ENCODE data around the gene EP400.
"Not testable (repeated sequence)": the region's sequence is repeated elsewhere in the genome, so short reads cannot be mapped to it uniquely, and the experiment has no call there.

EP400 gene

GRCh38 chr12:132084621-132085290, 135.0 kb downstream of the EP400 start:
- peaks cover 34% of the 10 kb centered on the region for H3K4me1 Mint-ChIP-seq
- peak; percentile 61 for ATAC-seq
- H3K36me3 Mint-ChIP-seq: peaks cover 7% of the 10 kb centered on the region
- H3K9me3 Mint-ChIP-seq: no peaks in the 10 kb centered on the region
- no peaks in the 10 kb centered on the region for H3K27me3 Mint-ChIP-seq
- peak overlapping the region; percentile 93 for H3K27ac Mint-ChIP-seq
- H3K4me3 Mint-ChIP-seq: peak overlapping the region; percentile 92

DNA sequence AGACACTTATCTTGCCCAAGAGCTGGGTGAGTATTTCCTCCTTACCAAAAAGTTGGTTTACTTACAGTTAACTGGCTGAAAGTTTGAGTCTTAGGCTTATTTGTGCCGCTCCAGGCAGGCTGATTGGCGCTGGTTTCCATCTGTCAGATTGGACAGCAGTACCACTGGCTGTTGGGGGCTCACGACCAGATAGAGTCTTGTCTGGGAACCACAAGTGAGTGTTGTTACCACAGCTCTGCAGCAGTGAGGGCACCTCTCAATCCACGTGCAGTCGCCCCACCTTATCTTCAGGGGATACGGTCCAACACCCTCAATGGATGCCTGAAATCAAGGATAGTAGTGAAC, 135.5 kb downstream of the EP400 start:
- Mint-ChIP-seq H3K9me3 (no peaks in the 10 kb centered on the region), H3K4me3 (peak overlapping the region; percentile 92), H3K36me3 (peaks cover 11% of the 10 kb centered on the region), H3K27ac (peak overlapping the region; percentile 93), H3K4me1 (peaks cover 39% of the 10 kb centered on the region), H3K27me3 (no peaks in the 10 kb centered on the region)
- ATAC-seq: no peak

- peaks cover 27% of the 10 kb centered on the region for H3K4me1 Mint-ChIP-seq
- ATAC-seq: no peak
- H3K27me3 Mint-ChIP-seq: no peaks in the 10 kb centered on the region
- H3K36me3 Mint-ChIP-seq: peaks cover 12% of the 10 kb centered on the region
- no peaks in the 10 kb centered on the region for H3K9me3 Mint-ChIP-seq
- no peak overlapping the region for H3K27ac Mint-ChIP-seq
- H3K4me3 Mint-ChIP-seq: no peak overlapping the region
Measured at GRCh38 chr12:132089407-132089910, 139.7 kb downstream of the EP400 start.

- peaks cover 7% of the 10 kb centered on the region for H3K9me3 Mint-ChIP-seq
- H3K27me3 Mint-ChIP-seq: no peaks in the 10 kb centered on the region
- peak; percentile 27 for ATAC-seq
- H3K4me3 Mint-ChIP-seq: no peak overlapping the region
- peak overlapping the region; percentile 0 for H3K27ac Mint-ChIP-seq
- peaks cover 21% of the 10 kb centered on the region for H3K4me1 Mint-ChIP-seq
- peaks cover 42% of the 10 kb centered on the region for H3K36me3 Mint-ChIP-seq
Measured at GRCh38 chr12:132094269-132094891, 144.6 kb downstream of the EP400 start.

DNA sequence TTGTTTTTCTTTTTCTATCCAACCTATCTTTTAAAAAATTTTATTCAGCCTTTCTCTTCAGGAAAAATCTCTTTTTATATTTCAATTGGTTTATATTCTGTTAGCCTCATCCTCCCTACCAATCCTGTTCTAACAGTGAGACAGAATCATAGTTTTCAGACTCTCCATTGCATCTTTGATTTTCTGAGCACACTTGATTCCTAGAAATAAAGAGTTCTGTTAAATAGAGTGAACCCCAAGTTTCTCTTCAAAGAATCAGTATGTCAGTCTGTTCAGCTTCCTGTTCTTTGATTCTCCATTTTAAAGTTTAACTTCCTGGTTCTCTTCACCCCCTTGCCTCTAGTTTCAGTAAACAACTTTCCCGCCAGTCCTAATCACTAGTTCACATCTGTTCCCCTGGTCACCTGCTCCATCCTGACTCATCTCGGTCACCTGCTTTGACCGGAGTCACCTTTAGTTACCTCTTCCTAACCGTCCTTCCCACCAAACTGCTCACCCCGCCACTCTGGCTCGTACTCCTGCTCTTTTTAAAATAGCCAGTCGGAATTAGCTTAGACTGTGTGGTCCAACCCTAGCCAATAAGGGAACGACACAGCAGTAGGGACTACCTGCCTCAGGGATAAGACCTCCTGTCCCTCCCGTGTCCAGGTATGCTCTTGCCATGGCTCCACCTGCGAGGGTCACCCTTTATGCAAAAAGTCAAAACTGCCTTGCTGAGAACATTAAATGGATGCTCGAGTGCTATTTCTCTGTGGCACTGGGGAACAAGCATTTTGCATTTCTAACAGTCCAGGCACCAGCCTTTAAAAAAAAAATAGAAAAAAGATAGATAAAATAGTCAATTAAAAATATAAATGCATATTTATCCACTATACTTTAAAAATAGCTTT, 146.0 kb downstream of the EP400 start:
- Mint-ChIP-seq H3K27ac (peak overlapping the region; percentile 0), H3K27me3 (no peaks in the 10 kb centered on the region), H3K4me1 (peaks cover 11% of the 10 kb centered on the region), H3K36me3 (peaks cover 38% of the 10 kb centered on the region), H3K4me3 (no peak overlapping the region), H3K9me3 (peaks cover 7% of the 10 kb centered on the region)
- no peak for ATAC-seq

- H3K27ac Mint-ChIP-seq: no peak overlapping the region
Measured at GRCh38 chr12:132099739-132100138, 150.0 kb downstream of the EP400 start.

DNA sequence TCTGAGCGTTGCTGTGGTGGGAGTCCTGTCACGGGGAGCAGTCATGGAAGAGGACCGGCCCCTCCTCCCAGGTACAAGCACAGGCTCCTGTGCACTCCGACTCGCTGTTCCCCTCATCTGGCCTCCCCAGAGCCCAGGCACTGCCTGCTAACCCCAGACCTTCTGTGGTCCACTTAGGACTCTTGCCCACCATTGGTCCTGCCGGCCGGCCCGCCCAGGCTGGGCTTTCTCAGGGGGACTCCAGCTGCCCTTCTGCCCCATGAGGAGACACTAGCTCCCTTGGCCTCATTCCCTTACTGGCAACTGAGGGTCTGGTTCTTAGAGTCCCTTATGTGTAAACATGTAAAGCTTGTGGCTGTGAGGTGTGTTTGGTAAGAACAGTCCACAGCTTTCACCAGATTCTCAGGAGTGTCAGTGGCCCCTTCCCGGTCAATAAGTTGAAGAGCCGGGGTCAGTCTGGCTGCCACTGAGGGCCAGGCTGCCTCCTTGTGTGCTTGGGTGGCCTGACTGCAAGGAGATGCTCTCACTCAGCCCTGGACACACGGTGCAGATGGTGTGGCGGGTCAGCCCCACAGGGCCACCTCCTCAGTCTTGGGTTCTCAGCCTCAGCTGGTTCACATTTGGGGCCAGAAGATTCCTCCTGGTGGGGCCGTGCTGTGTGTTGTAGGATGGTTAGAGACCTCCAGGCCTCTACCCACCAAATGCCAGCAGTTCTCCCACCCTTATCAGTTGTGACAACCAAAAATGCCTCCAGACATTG, 150.7 kb downstream of the EP400 start:
- Mint-ChIP-seq H3K27ac (no peak overlapping the region), H3K27me3 (no peaks in the 10 kb centered on the region), H3K4me1 (peaks cover 6% of the 10 kb centered on the region), H3K9me3 (peaks cover 7% of the 10 kb centered on the region), H3K36me3 (peaks cover 41% of the 10 kb centered on the region), H3K4me3 (no peak overlapping the region)
- no peak for ATAC-seq

More at GRCh38 chr12:132099739-132100138, 150.0 kb downstream of the EP400 start:
- ATAC-seq: no peak
- no peaks in the 10 kb centered on the region for H3K27me3 Mint-ChIP-seq
- H3K9me3 Mint-ChIP-seq: peaks cover 7% of the 10 kb centered on the region
- no peak overlapping the region for H3K4me3 Mint-ChIP-seq
- H3K4me1 Mint-ChIP-seq: peaks cover 10% of the 10 kb centered on the region
- peaks cover 39% of the 10 kb centered on the region for H3K36me3 Mint-ChIP-seq

GRCh38 chr12:132102297-132102696, 152.6 kb downstream of the EP400 start:
- Mint-ChIP-seq H3K36me3 (peaks cover 23% of the 10 kb centered on the region), H3K27me3 (no peaks in the 10 kb centered on the region), H3K4me1 (no peaks in the 10 kb centered on the region), H3K9me3 (no peaks in the 10 kb centered on the region), H3K27ac (no peak overlapping the region), H3K4me3 (no peak overlapping the region)
- ATAC-seq: no peak

DNA sequence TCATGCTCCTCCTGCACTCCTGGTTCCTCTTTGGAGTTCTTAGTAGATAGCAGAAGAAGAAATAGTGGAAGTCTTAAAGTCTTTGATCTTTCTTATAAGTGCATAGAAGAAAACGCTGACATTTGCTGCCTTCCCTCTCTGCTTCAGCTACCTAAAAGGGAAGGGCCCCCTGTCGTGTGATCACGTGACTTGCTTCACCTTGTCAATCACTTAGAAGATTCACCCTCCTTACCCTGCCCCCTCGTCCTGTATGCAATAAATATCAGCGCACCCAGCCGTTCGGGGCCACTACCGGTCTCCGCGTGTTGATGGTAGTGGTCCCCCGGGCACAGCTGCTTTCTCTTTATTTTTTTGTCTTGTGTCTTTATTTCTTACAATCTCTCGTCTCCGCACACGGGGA, 153.3 kb downstream of the EP400 start:
- H3K27me3 Mint-ChIP-seq, H3K27ac Mint-ChIP-seq, H3K9me3 Mint-ChIP-seq, ATAC-seq, H3K4me3 Mint-ChIP-seq, H3K4me1 Mint-ChIP-seq: not testable (repeated sequence)
- peaks cover 17% of the 10 kb centered on the region for H3K36me3 Mint-ChIP-seq

DNA sequence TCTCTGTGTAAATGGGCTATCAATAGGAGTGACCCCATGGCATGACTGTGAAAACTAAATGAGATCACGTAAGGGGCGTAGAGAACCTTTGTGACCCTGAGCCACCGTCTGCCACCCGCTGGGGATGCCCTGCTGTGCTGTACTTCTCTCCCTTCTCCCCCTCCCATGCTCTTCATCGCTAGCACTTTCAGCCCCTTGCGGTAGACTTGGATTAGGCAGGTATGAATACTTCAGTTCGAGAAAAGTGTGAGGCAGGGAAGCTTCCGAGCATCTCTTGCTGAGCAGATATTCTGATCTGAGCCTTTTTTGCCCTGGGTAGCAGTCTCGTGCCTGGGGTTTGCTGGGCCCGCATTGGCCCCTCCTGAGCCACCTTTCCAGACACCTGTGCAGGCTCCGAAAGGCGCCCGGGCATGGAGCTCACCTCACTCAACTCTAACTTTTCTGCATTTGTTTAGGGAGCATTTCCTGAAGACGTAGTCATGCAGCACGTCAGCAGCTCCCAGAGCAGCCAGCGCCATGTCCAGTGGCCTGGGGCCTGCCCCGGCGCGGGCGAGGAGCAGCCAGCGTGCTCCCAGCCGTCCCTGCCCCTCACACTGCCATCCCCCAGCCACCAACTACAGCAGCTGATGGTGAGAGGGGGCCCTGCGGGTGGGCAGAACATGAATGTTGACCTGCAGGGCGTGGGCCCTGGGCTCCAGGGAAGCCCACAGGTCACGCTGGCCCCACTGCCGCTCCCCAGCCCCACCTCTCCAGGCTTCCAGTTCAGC, 154.0 kb downstream of the EP400 start:
- no peak overlapping the region for H3K4me3 Mint-ChIP-seq
- no peaks in the 10 kb centered on the region for H3K4me1 Mint-ChIP-seq

GRCh38 chr12:132105467-132105866, 155.7 kb downstream of the EP400 start:
- no peaks in the 10 kb centered on the region for H3K9me3 Mint-ChIP-seq
- no peak overlapping the region for H3K27ac Mint-ChIP-seq
- peaks cover 22% of the 10 kb centered on the region for H3K36me3 Mint-ChIP-seq
- no peaks in the 10 kb centered on the region for H3K4me1 Mint-ChIP-seq
- no peak for ATAC-seq
- no peak overlapping the region for H3K4me3 Mint-ChIP-seq
- no peaks in the 10 kb centered on the region for H3K27me3 Mint-ChIP-seq

More for the DNA sequence above, 154.0 kb downstream of the EP400 start:
- H3K27ac Mint-ChIP-seq: no peak overlapping the region
- H3K9me3 Mint-ChIP-seq: no peaks in the 10 kb centered on the region
- H3K36me3 Mint-ChIP-seq: peaks cover 16% of the 10 kb centered on the region
- no peaks in the 10 kb centered on the region for H3K27me3 Mint-ChIP-seq
- ATAC-seq: no peak

DNA sequence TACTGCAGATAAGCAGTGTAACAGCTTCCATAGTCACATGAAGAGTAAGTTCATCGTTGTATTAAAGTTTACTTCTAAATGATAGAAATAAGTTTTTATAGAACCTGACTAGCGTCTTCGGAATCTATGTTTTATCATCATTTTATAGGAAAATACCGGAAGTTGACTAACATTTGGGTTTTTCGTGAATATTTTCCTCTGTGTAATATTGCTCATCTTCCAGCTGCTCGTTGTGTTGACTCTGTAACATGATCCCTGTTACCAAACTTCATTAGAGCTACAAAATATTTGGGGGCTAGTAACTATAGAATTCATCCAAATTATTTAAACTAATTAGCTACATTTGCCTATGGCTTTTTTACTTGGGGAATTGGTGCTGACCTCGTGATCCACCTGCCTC, 157.2 kb downstream of the EP400 start:
- Mint-ChIP-seq H3K27ac (no peak overlapping the region), H3K27me3 (no peaks in the 10 kb centered on the region), H3K9me3 (no peaks in the 10 kb centered on the region), H3K4me3 (no peak overlapping the region), H3K36me3 (peaks cover 30% of the 10 kb centered on the region), H3K4me1 (no peaks in the 10 kb centered on the region)
- no peak for ATAC-seq

GRCh38 chr12:132108211-132108832, 158.6 kb downstream of the EP400 start:
- ATAC-seq: no peak
- H3K4me3 Mint-ChIP-seq: no peak overlapping the region
- no peaks in the 10 kb centered on the region for H3K4me1 Mint-ChIP-seq
- H3K27me3 Mint-ChIP-seq: no peaks in the 10 kb centered on the region
- peaks cover 31% of the 10 kb centered on the region for H3K36me3 Mint-ChIP-seq
- H3K9me3 Mint-ChIP-seq: no peaks in the 10 kb centered on the region
- no peak overlapping the region for H3K27ac Mint-ChIP-seq

DNA sequence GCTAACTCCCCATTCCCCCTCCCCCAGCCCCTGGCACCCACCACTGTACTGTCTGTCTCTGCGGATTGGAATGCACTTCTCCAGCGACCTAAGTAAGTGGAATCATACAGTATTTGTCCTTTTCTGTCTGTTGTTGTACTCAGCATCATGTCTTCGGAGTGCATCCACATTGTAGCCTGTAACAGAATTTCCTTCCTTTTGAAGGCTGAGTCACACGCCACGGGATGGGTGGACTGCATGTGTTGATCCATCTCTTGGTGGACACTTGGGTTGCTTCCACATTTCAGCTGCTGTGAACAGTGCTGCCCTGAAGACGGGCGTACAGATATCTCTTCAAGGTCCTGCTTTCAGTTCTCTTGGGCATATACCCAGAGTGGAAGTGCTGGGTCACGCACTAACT, 160.0 kb downstream of the EP400 start:
- peaks cover 34% of the 10 kb centered on the region for H3K36me3 Mint-ChIP-seq
- no peak overlapping the region for H3K4me3 Mint-ChIP-seq

More for the DNA sequence above, 160.0 kb downstream of the EP400 start:
- no peak for ATAC-seq
- Mint-ChIP-seq H3K27ac (no peak overlapping the region), H3K9me3 (no peaks in the 10 kb centered on the region), H3K27me3 (no peaks in the 10 kb centered on the region), H3K4me1 (no peaks in the 10 kb centered on the region)
